A673 (cell line): Measurements from ENCODE around the gene NPTX1.

Source experiments
- EZH2 ChIP-seq: fragments of 200-600 bp; sonication (generic); IDR thresholded peaks from 2 replicates; pipeline ENCODE4 v1.6.1; 2017; ENCODE audit warnings: borderline replicate concordance, low read depth, mild to moderate bottlenecking, mixed read lengths, antibody characterized with exemption, low read length; ENCODE audit not compliant: poor library complexity, severe bottlenecking
- TF ChIP-seq, protein P1 (sequence below): fragments of 300-800, 200-600 bp; sonication (generic); conservative IDR thresholded peaks from 2 replicates; pipeline ENCODE4 v1.5.1; 2017; ENCODE audit warnings: low read depth, mild to moderate bottlenecking, antibody characterized with exemption, low read length, moderate library complexity, mixed read lengths

GRCh38 chr17:80447790-80448189 lies 28.6 kb downstream of the NPTX1 start:
- TF ChIP-seq, protein P1, sequence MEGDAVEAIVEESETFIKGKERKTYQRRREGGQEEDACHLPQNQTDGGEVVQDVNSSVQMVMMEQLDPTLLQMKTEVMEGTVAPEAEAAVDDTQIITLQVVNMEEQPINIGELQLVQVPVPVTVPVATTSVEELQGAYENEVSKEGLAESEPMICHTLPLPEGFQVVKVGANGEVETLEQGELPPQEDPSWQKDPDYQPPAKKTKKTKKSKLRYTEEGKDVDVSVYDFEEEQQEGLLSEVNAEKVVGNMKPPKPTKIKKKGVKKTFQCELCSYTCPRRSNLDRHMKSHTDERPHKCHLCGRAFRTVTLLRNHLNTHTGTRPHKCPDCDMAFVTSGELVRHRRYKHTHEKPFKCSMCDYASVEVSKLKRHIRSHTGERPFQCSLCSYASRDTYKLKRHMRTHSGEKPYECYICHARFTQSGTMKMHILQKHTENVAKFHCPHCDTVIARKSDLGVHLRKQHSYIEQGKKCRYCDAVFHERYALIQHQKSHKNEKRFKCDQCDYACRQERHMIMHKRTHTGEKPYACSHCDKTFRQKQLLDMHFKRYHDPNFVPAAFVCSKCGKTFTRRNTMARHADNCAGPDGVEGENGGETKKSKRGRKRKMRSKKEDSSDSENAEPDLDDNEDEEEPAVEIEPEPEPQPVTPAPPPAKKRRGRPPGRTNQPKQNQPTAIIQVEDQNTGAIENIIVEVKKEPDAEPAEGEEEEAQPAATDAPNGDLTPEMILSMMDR = no peak
- no peak for TF ChIP-seq EZH2
